ENCODE data around the gene CDH4. TPM values are rescaled to one million over a fixed set of nuclear protein-coding genes. Genes with fewer than 3 reads are reported as not detected.
A peak's percentile ranks its signal among the peaks of the same experiment; 100 is the strongest.

CDH4 gene
- polyA plus RNA-seq, 3 donors, result 6.9 to 8.7 (median 7.9) TPM

GRCh38 chr20:61585764-61586163 is 333.7 kb downstream of the CDH4 start:
- DNase-seq (ENCODE audit: extremely low read depth in 1 of 11, low read depth in 9 of 11, low spot score in 4 of 11), result no peak

- DNase-seq (ENCODE audit: extremely low read depth in 1 of 11, low read depth in 9 of 11, low spot score in 4 of 11), result no peak
Measured at GRCh38 chr20:61587036-61587435, 335.0 kb downstream of the CDH4 start.

GRCh38 chr20:61587681-61588289 is 335.7 kb downstream of the CDH4 start:
- no peak for DNase-seq (ENCODE audit: extremely low read depth in 1 of 11, low read depth in 9 of 11, low spot score in 4 of 11)

GRCh38 chr20:61588411-61589385 is 336.6 kb downstream of the CDH4 start:
- DNase-seq (ENCODE audit: extremely low read depth in 1 of 11, low read depth in 9 of 11, low spot score in 4 of 11), result peak in 1 of 11 donors; percentile 27

- DNase-seq (ENCODE audit: extremely low read depth in 1 of 11, low read depth in 9 of 11, low spot score in 4 of 11), result no peak
Measured at GRCh38 chr20:61590236-61590635, 338.2 kb downstream of the CDH4 start.

GRCh38 chr20:61593516-61593915 is 341.5 kb downstream of the CDH4 start:
- DNase-seq (ENCODE audit: extremely low read depth in 1 of 11, low read depth in 9 of 11, low spot score in 4 of 11), result no peak

GRCh38 chr20:61594198-61594597 is 342.1 kb downstream of the CDH4 start:
- DNase-seq (ENCODE audit: extremely low read depth in 1 of 11, low read depth in 9 of 11, low spot score in 4 of 11), result no peak

- DNase-seq (ENCODE audit: extremely low read depth in 1 of 11, low read depth in 9 of 11, low spot score in 4 of 11), result no peak
Measured at GRCh38 chr20:61595216-61595615, 343.2 kb downstream of the CDH4 start.

GRCh38 chr20:61596687-61597330 is 344.7 kb downstream of the CDH4 start:
- no peak for DNase-seq (ENCODE audit: extremely low read depth in 1 of 11, low read depth in 9 of 11, low spot score in 4 of 11)

GRCh38 chr20:61597996-61598395 is 345.9 kb downstream of the CDH4 start:
- DNase-seq (ENCODE audit: extremely low read depth in 1 of 11, low read depth in 9 of 11, low spot score in 4 of 11), result no peak

GRCh38 chr20:61598586-61598985 is 346.5 kb downstream of the CDH4 start:
- DNase-seq (ENCODE audit: extremely low read depth in 1 of 11, low read depth in 9 of 11, low spot score in 4 of 11), result no peak

GRCh38 chr20:61599061-61599531 is 347.0 kb downstream of the CDH4 start:
- DNase-seq (ENCODE audit: extremely low read depth in 1 of 11, low read depth in 9 of 11, low spot score in 4 of 11), result no peak

GRCh38 chr20:61599541-61599992 is 347.5 kb downstream of the CDH4 start:
- DNase-seq (ENCODE audit: extremely low read depth in 1 of 11, low read depth in 9 of 11, low spot score in 4 of 11), result peak in 3 of 11 donors; percentile 20 to 27 (median 23)

GRCh38 chr20:61600016-61600415 is 348.0 kb downstream of the CDH4 start:
- DNase-seq (ENCODE audit: extremely low read depth in 1 of 11, low read depth in 9 of 11, low spot score in 4 of 11), result no peak

- no peak for DNase-seq (ENCODE audit: extremely low read depth in 1 of 11, low read depth in 9 of 11, low spot score in 4 of 11)
Measured at GRCh38 chr20:61601361-61601760, 349.3 kb downstream of the CDH4 start.

- no peak for DNase-seq (ENCODE audit: extremely low read depth in 1 of 11, low read depth in 9 of 11, low spot score in 4 of 11)
Measured at GRCh38 chr20:61601853-61602252, 349.8 kb downstream of the CDH4 start.

- no peak for DNase-seq (ENCODE audit: extremely low read depth in 1 of 11, low read depth in 9 of 11, low spot score in 4 of 11)
Measured at GRCh38 chr20:61603715-61604114, 351.7 kb downstream of the CDH4 start.

- DNase-seq (ENCODE audit: extremely low read depth in 1 of 11, low read depth in 9 of 11, low spot score in 4 of 11), result no peak
Measured at GRCh38 chr20:61604549-61604948, 352.5 kb downstream of the CDH4 start.

GRCh38 chr20:61605283-61605682 is 353.2 kb downstream of the CDH4 start:
- DNase-seq (ENCODE audit: extremely low read depth in 1 of 11, low read depth in 9 of 11, low spot score in 4 of 11), result no peak

Data from renal cortex interstitium (tissue), 11 donors.